ENCODE results near the gene EN1.

GRCh38 chr2:118846442-118846952 lies 951 bp downstream of the EN1 start:
- TF ChIP-seq YY1 (IDR thresholded peaks at IDR 0.05; ENCODE audit: insufficient read depth, insufficient read length) (no peak), SUZ12 (IDR thresholded peaks at IDR 0.05; ENCODE audit: extremely low read depth, insufficient read depth, insufficient read length) (peak; percentile 87), ZNF274 (IDR thresholded peaks at IDR 0.05; ENCODE audit: low read depth, low read length) (no peak)
